Skin epidermis (tissue), 12 donors: Measurements from ENCODE around the gene INPP5E.

Experiments
- H3K27ac ChIP-seq, 21 experiments: fragments of 200-600 bp; sonication (generic) in 11 of 21; one replicate each; pipeline ENCODE4 v1.5.0; 2020; ENCODE audit warnings: mild to moderate bottlenecking in 3 of 21, inconsistent platforms in 2 of 21, moderate library complexity in 2 of 21
- H3K4me3 ChIP-seq, 7 experiments: fragments of 200-600 bp; sonication (generic) in 2 of 7; one replicate each; pipeline ENCODE4 v1.5.0; 2020; ENCODE audit warnings: inconsistent platforms in 2 of 7, mild to moderate bottlenecking in 2 of 7, moderate library complexity in 1 of 7

Gene INPP5E

DNA sequence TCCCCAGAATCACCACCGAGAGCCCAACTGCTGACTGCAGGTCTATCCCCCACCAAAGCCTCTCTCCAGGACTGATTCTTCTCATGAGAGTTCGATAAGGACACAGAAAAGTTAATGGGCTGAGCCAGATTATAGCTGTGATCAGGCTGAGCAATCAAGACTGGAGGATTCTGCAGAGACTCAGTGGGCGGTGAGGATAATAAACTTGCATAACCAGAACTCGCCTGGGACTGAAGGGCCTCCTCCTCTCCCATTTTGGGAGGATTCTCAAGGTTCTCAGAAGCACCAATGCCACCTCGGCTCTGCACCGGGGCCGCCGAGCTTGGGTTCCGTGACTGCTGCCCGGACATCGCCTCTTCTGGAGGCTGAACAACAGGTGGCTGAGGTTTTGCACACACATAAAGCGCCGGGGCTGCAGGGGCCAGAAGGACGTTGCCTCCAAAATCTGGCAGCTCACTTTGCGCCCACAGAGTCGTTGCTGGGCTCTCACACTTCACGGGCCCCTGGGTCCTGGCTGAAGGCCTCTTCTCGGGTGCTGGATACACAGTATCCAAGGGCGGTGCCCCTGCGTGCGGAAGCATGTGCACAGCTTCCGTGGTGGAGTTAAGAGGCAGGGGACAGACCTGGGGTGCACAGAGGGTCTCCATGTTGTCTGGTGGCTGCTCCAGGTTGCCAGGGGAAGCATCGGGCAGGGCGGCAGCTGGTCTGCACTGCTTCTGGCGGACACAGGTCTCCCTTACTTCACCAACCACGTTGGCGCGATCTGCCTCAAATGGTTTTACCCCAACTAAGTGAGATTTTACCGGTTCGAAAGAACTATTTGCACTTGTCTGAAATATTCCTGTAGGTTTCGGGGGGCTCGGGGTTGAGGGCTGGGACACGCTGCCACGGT is 35.6 kb upstream of the INPP5E start:
- no peak overlapping the region for H3K27ac ChIP-seq
- H3K4me3 ChIP-seq, result no peak overlapping the region

DNA sequence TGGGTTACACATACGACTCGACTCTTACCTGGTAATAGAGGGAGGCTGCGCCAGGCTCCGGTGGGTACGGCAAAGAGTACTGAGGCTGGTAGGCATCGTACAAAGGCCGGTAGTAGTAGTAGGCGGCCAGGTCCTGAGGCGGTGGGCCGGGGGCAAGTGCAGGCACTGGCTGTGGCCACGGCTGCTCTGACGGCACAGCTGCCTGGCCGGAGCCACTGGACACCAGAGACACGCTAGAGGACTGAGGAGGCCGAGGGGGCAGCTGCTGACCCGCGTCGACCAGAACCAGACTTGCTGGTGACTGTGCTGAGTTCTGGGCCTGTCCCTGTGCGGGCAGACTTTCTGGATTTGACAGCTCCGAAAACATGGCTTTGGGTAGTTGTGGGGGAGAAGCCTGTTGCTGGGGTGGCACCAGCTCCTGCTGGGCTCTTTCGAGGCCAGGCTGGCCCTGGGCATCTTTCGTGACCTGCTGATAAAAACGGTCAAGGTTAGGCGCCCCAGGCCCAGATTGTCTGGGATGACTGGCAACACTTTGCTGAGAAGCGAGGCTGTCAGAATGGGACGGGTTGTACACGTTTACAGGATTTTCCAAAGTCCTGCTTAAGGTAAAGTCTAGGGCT is 34.5 kb upstream of the INPP5E start:
- Histone ChIP-seq H3K4me3 (no peak overlapping the region), H3K27ac (no peak overlapping the region)

DNA sequence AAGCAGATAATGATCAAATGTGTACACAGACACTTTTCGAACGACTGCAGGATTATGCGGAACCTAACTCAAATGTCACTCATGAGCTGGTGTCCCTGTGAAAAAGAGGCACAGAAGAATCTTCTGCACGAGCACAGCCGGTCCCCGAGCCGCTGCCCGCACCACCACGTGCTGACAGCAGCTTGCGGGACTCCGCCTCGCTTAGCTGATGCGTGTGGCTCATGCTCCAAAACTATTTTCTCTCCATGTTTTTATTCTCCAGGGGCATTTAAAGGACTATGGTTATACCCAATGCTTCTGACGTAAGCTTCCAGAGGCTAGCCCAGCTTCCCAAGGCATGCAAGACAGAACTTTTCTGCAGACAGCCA is 33.7 kb upstream of the INPP5E start:
- Histone ChIP-seq H3K4me3 (no peak overlapping the region), H3K27ac (no peak overlapping the region)

DNA sequence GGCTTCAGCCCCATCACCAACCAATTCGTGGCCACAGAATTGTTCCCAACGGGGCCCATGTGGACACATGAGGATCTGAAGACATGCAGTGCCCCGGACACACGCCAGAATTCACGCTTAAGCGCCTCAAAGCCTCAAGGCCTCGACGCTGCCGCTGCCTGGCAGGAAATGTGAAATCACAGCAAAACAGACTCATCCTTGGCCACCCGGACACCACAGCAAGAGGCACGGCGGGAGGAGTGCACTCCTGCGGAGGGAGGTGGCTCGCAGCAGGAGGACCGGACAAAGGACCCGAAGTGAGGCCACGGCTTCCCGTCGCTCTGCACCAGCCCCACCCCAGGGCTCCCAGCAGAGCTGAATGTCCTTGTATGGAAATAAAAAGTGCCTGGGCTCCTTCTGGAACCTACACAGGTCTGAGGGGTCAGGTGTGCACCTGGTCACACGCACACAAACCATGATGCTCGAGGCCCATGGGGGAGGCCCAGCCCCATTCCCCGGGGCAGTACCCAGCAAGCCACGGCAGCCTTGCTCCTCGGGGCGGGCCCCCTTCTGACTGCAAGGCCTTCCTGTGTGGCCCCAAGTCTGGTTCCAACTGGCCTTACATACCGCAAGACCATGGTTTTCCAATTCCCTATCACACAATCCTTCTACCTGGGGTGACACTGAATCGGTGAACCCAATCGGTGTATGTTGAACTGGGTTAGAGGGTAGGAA is 33.2 kb upstream of the INPP5E start:
- H3K27ac ChIP-seq, result no peak overlapping the region
- H3K4me3 ChIP-seq, result no peak overlapping the region

DNA sequence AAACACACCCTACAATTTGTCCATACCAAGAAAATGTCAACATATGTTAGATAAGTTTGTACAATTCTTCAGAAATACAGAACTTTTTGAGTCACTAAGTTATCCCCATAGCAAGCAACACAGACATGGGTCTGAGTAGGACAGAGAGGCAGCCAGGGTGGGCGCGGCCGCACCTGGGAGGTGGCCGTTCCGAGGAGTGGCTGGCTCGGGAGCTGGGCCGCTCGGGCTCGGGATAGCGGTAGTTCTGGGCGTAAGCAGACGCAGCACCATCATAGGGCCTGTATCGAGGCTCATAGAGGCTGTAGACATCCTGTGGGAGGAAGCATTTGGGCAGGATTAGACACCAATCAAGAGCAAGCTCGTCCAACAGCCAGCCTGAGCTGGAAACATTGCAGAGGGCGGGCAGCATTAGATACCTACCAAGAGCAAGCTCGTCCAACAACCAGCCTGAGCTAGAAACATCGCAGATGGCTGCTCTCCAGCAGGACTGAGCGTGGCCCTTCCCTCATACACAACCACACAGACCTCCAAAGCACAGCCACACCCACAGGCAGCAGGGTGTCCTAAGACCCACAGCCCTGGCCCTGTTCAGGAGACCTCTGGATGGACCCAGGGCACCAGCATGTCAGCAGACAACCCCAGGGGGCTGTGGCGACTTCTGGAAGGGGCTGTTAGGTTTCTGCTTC is 32.3 kb upstream of the INPP5E start:
- no peak overlapping the region for H3K27ac ChIP-seq
- no peak overlapping the region for H3K4me3 ChIP-seq

DNA sequence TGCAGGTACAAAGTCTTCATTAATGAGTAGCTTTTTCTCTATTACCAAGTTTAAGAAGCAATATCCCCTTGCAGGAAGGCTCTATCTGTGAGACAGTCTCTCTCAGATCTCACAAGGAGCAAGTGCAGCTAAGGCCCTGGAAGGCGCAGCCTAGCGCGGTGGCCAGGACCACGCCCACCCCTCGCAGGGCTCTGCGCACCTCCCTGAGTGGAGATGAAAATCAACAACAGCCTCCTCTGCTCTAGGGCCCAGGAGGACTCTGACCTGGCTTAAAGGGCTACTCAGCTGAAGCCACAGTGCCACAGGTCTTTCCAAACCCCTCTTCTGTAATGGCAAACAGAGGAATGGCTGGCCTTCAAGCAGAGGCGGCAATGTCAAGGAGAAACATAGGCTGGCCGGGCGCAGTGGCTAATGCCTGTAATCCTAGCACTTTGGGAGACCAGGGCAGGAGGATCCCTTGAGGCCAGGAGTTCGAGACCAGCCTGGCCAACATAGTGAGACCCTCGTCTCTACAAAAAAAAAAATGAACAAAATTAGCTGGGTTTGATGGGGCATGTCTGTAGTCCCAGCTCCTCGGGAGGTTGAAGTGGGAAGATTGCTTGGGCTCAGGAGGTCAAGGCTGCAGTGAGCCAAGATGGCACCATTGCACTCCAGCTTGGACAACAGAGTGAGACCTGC is 31.3 kb upstream of the INPP5E start:
- H3K4me3 ChIP-seq, result no peak overlapping the region
- H3K27ac ChIP-seq, result no peak overlapping the region

DNA sequence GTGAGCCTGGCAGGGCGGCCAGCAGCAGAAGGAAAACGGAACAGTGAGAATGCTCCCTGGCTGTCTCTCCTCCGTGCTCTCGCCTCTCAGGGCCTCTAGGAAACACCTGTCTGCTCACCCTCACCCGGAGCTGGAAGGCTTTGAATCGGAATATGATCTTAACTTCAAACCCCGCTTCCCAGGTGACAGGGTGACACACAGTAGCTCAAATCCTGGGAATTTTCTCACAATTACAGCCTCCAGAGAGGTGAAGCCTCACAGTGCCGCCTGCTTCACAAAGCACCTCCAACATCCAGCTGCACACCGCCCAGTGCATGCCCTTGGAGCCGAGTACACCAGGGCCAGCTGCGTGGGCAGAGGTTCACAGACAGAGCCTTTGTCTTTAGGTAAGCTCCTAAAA is 30.7 kb upstream of the INPP5E start:
- no peak overlapping the region for H3K4me3 ChIP-seq
- no peak overlapping the region for H3K27ac ChIP-seq

DNA sequence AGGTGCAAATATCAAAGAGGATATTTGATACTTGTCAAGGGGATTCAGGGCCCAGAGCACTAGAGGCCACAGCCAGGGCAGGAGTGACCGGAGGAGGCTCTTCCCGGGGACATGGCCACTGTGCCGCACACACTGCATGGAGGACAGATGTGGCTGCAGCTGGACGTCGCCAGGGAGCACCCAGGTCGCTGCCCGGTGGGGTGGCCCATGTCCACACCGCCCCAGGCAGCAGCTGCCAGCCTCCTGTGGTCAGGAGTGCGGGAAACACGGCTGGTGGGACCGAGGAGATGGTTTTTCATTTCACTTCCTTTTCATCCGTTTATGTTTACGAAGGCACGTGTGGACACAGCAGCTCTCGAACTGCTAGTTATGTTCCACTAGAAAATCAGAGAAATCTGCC is 28.1 kb upstream of the INPP5E start:
- Histone ChIP-seq H3K4me3 (no peak overlapping the region), H3K27ac (no peak overlapping the region)

DNA sequence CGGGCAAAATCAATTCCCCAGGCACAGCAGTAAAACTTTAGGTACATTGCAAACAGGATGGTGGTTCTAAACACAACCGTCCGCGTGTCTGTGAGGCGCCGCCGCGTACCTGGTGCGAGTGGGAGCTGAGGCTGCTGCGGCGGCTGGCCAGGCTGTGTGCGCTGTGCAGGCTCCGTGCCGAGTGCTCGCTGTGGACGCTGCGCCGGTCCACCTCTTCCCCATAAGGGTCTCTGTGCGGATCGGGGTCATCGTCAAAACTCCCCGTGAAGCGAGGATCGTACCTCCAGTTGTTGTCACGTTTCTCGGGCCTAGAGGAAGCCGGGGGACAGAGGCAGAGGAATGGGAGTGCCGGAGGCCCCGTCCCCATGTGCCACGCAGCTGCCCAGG is 26.5 kb upstream of the INPP5E start:
- H3K27ac ChIP-seq, result no peak overlapping the region
- H3K4me3 ChIP-seq, result no peak overlapping the region

DNA sequence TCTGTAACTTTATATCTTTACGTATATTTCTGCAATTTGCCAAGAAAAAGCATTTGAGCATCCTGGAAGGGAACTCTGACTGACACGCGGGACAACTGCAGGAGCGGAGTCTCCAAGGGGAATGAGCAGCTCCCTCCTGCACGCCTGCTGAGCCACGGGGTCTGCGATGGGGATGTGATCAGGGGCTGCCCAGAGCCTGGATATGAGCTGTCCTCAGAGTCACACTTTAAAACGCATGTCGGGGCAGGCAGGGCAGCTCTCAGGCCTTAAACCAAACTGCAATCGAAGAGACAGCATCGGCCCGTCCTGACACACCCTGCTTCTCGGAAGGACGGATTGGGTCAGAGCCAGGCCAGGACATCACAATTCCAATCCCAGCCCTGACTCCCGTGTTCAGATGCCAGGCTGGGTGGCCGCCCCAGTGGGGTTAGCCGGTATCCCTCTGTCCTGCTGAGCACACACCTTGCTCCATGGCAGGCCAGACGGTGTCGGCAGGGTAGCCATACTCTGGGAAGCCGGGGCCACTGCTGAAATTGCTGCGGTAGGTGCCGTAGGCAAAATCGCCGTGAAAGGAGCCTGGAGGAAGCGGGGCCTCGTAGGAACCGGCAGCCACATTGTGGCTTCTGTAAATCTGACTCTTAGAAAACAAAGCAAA is 26.0 kb upstream of the INPP5E start:
- Histone ChIP-seq H3K27ac (no peak overlapping the region), H3K4me3 (no peak overlapping the region)

DNA sequence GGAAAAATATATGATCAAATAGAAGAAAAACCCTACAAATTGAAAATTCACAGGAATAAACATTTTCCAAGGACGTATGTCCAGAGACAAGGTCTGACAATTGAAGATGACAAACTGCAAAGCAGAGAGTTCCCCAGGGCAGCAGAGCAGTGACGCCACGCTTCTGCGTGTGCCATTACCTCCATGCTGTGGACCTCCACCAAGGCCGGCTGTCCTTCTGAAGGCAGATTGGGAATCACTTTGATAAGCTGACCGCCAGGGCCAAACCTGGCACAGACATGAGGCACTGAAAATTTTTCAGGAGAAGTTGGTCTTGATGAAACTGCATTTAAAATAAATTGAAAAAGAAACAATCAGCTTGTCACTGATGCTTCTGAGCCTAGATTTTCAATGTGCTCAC is 24.6 kb upstream of the INPP5E start:
- H3K27ac ChIP-seq, result no peak overlapping the region

DNA sequence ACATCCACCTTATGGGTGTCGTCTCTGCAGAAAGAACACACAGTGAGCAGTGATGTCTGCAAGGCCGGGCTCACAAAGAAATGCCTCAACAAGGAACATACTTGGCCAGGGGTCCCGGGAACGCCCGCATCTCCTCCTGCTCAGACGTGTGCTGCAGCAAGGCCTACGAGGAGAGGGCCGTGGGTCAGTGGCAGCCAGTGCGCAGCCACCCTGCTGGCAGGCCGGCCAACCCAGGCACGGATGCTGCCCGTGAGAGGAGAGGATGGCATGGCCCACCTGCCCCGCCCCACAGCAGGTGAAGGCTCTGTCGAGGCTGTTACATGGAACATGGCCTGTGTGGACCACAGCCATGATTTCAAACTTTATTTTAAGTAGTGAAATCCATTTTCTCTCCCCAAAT is 23.9 kb upstream of the INPP5E start:
- no peak overlapping the region for H3K27ac ChIP-seq
- H3K4me3 ChIP-seq, result no peak overlapping the region

More for the DNA sequence above, 24.6 kb upstream of the INPP5E start:
- H3K4me3 ChIP-seq, result no peak overlapping the region

DNA sequence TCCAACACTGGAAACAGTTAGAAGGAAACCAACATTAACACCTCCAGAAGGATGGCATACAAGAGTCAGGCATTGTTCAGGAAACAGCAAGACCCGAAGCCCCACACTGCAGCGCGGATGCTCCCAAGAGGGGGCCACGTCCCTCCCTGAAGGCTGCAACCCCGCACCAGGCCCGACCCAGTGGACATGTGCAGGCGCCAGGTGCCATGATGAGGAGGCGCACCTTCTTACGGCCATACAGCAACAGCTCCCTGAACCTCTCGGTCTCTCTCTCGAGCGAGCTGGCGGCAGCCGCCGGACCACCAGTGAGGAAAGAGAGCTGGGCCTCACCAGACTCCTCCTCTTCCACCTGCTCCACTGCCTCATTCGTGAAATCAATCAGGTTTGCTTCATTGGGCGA is 23.0 kb upstream of the INPP5E start:
- no peak overlapping the region for H3K27ac ChIP-seq
- no peak overlapping the region for H3K4me3 ChIP-seq

DNA sequence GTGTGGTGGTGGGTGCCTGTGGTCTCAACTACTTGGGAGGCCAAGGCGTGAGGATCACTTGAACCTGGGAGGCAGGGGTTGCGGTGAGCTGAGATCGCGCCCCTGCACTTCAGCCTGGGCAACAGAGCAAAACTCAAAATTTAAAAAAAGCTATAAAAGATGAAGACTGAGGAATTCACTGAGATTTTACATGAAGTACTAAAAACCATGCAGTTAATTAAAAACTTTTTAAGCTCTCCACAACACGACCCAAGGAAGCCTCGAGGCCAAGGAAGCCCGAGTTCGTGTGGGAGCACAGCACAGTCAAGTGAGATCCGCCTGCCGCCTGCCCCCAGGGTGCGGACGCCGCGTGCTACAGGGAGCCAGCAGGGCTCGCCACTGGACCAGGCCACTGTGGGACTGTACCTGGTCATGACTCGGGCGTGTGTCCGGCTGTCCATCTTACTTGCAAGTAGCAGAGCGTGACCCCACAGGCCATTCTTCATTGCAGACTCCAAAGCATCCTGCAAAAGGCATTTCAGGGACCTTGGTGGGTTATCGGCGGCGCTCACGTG is 21.2 kb upstream of the INPP5E start:
- H3K4me3 ChIP-seq, result no peak overlapping the region
- no peak overlapping the region for H3K27ac ChIP-seq

DNA sequence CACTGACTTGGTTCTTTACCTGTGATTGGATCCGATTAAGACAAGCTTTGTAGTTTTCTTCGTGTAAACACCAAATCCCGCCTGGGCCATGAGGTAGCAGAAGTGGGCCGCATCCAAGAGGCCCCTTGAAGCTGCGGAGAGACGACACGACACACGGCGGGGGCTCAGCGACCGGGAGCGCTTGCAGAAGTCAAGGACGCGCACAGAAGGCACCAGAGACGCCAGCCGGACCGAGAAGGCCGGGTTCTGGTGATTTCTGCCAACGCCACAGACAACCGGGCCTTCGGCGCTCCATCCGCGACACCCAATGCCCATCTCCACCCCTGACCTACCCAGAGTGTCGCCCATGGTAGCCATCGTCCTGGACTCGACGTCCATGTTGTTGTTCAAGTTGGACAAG is 19.8 kb upstream of the INPP5E start:
- Histone ChIP-seq H3K4me3 (no peak overlapping the region), H3K27ac (no peak overlapping the region)

DNA sequence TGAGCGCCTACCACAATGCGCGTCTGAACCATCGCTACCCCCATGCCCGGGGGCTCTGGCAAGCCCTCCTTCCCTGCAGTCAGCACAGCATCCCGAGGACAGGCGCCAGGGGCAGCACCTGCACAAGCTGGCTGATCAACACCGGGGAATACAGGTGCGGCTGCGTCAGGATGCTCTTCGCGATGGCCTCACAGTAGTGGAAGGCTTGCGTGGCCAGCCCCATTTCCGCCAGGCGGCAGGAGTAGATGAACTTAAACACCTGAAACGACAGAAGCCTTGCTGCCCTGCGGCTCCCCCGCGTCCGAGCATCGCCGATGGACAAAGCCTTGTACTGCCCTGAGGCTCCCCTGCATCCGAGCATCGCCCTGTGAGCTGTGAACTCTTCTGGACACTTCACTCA is 17.7 kb upstream of the INPP5E start:
- no peak overlapping the region for H3K4me3 ChIP-seq
- H3K27ac ChIP-seq, result no peak overlapping the region

DNA sequence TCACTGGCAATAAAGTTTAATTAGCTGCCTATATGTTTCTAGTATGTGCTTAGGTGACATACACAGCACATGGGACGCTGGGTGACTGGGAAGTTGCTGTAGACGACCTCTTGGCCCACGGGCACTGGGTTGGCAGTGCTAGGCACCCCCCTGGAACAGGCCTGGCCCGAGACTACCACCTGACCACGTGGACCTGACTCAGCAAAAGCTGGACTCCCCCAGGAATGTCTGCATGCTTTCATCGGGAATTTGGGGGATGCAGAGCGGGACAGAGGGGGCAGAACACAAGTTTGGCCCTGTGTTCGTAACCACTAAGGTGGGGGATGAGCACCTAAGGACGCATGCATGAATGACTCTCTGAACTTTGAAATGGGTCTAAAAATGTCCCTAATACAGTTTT is 16.6 kb upstream of the INPP5E start:
- Histone ChIP-seq H3K27ac (no peak overlapping the region), H3K4me3 (no peak overlapping the region)

DNA sequence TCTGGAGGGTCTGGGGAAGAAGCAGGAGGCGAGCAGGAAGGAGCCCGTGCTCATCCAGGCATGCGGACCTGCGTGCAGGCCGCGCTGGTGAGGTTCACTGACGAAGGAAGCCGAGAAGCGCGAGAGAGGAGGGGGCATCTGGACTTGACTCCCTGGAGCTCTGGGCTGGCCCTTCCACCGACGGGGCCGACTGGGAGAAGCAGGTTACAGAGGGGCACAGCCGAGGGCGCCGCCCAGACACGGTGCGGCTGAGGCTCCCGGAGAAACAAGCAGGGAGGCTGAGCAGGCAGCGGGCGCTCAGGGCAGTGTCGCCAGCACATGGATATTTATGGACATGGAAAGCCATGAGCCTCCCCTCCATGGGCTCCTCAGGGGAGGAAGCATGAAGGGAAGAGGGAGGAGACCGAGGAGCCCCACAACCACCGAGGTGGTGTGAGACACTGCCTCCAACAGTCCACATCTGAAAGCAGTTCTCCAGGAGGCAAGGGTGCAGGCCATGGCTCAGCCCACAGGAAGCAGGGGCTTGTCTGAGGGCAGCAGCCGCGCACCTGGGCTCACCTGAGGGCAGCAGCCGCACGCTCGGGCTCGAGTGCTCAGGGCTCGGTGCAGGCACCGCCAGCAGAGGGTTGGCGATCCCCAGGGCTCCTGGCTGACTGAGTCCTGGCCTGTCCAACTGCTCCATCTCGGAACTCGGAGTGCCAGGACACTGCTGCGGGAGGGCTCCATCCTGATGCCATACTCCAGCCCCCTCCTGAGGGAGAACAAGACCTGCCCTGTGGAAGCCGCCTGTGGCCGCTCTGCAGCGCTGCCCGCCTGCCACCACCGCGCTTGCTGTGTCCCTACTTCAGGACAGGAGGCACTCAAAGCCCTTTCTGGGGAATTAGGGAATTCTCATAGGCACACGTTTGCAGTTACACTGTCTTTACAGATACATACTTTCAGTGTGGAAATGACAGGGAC is 15.7 kb upstream of the INPP5E start:
- H3K4me3 ChIP-seq, result no peak overlapping the region
- no peak overlapping the region for H3K27ac ChIP-seq
